Liver (tissue), 9 donors: ENCODE results near the gene NXPH3. TPM values are rescaled to one million over a fixed set of nuclear protein-coding genes. Genes with fewer than 3 reads are reported as not detected.

Experiments used
- DNase-seq: peaks from one replicate; pipeline ENCODE4 v3.0.0-alpha.2; 2017; ENCODE audit warnings: low spot score
- H3K27ac ChIP-seq, 2 donors: one replicate each; pipeline ENCODE4 v1.7.0; 2013; ENCODE audit warnings: inconsistent platforms in 2 of 2, low read length in 2 of 2, control low read depth in 1 of 2, low read depth in 1 of 2, mild to moderate bottlenecking in 1 of 2
- H3K27me3 ChIP-seq, 4 donors: one replicate each; pipeline versions ENCODE4 v1.6.1 to v1.7.0; 2013; ENCODE audit warnings: low read length in 3 of 4, inconsistent platforms in 1 of 4, mild to moderate bottlenecking in 1 of 4, moderate library complexity in 1 of 4; ENCODE audit not compliant: control insufficient read depth in 4 of 4, insufficient read depth in 4 of 4
- H3K36me3 ChIP-seq, 4 donors: one replicate each; pipeline versions ENCODE4 v1.6.1 to v1.7.0; 2013; ENCODE audit warnings: low read length in 3 of 4, mild to moderate bottlenecking in 3 of 4, low read depth in 1 of 4, moderate library complexity in 1 of 4; ENCODE audit not compliant: control insufficient read depth in 4 of 4, insufficient read depth in 3 of 4
- H3K4me1 ChIP-seq, 4 donors: one replicate each; pipeline versions ENCODE4 v1.6.1 to v1.7.0; 2013; ENCODE audit warnings: low read length in 3 of 4, mild to moderate bottlenecking in 3 of 4, moderate library complexity in 1 of 4; ENCODE audit not compliant: control insufficient read depth in 4 of 4, insufficient read depth in 4 of 4
- H3K4me3 ChIP-seq, 3 donors: one replicate each; pipeline versions ENCODE4 v1.6.1 to v1.7.0; 2013; ENCODE audit warnings: low read length in 3 of 3, control low read depth in 1 of 3, low read depth in 1 of 3, mild to moderate bottlenecking in 1 of 3
- H3K9ac ChIP-seq, 2 donors: one replicate each; pipeline ENCODE4 v1.7.0; 2013; ENCODE audit warnings: low read length in 2 of 2, mild to moderate bottlenecking in 2 of 2, moderate library complexity in 2 of 2, control low read depth in 1 of 2, low read depth in 1 of 2
- H3K9me3 ChIP-seq, 4 donors: one replicate each; pipeline versions ENCODE4 v1.6.1 to v1.7.0; 2013; ENCODE audit warnings: low read length in 3 of 4; ENCODE audit not compliant: control insufficient read depth in 4 of 4
- ATF3 ChIP-seq: IDR thresholded peaks from 2 replicates; pipeline ENCODE4 v1.6.1; 2016; ENCODE audit warnings: antibody characterized with exemption
- CTCF ChIP-seq: fragments of 150-350 bp; IDR thresholded peaks from 2 replicates; pipeline ENCODE4 v1.5.1; 2017; ENCODE audit warnings: improper control_type of control experiment, low read depth, low read length; ENCODE audit not compliant: missing input control
- EGR1 ChIP-seq, 2 donors: IDR thresholded peaks; 2 replicates each; pipeline ENCODE4 v1.6.1; 2016 to 2018; ENCODE audit warnings: antibody characterized with exemption in 2 of 2, low read depth in 2 of 2
- FOXA1 ChIP-seq: IDR thresholded peaks from 2 replicates; pipeline ENCODE4 v1.6.1; 2016; ENCODE audit warnings: antibody characterized with exemption
- FOXA2 ChIP-seq: IDR thresholded peaks from 2 replicates; pipeline ENCODE4 v1.6.1; 2016; ENCODE audit warnings: antibody characterized with exemption
- GABPA ChIP-seq, 2 donors: IDR thresholded peaks in 1 of 2; conservative IDR thresholded peaks in 1 of 2; 2 replicates each; pipeline ENCODE4 v1.6.1; 2016; ENCODE audit warnings: antibody characterized with exemption in 2 of 2, mild to moderate bottlenecking in 1 of 2, moderate library complexity in 1 of 2
- HNF4A ChIP-seq, 2 donors: conservative IDR thresholded peaks; 2 replicates each; pipeline ENCODE4 v1.6.1; 2016; ENCODE audit warnings: antibody characterized with exemption in 2 of 2, mild to moderate bottlenecking in 2 of 2
- HNF4G ChIP-seq: IDR thresholded peaks from 2 replicates; pipeline ENCODE4 v1.6.1; 2016; ENCODE audit warnings: antibody characterized with exemption
- JUND ChIP-seq, 2 donors: IDR thresholded peaks; 2 replicates each; pipeline ENCODE4 v1.6.1; 2016; ENCODE audit warnings: antibody characterized with exemption in 2 of 2
- MAX ChIP-seq: IDR thresholded peaks from 2 replicates; pipeline ENCODE4 v1.6.1; 2016; ENCODE audit warnings: antibody characterized with exemption
- NR2F2 ChIP-seq: IDR thresholded peaks from 2 replicates; pipeline ENCODE4 v1.6.1; 2016; ENCODE audit warnings: antibody characterized with exemption
- RAD21 ChIP-seq, 2 donors: IDR thresholded peaks; 2 replicates each; pipeline ENCODE4 v1.6.1; 2016; ENCODE audit warnings: antibody characterized with exemption in 2 of 2, mild to moderate bottlenecking in 2 of 2
- RXRA ChIP-seq, 2 donors: IDR thresholded peaks; 2 replicates each; pipeline ENCODE4 v1.6.1; 2017 to 2018; ENCODE audit warnings: antibody characterized with exemption in 2 of 2, mild to moderate bottlenecking in 1 of 2
- SP1 ChIP-seq: IDR thresholded peaks from 2 replicates; pipeline ENCODE4 v1.6.1; 2018; ENCODE audit warnings: antibody characterized with exemption, mild to moderate bottlenecking
- TAF1 ChIP-seq: conservative IDR thresholded peaks from 2 replicates; pipeline ENCODE4 v1.6.1; 2016; ENCODE audit warnings: antibody characterized with exemption, mild to moderate bottlenecking
- ZBTB33 ChIP-seq: IDR thresholded peaks from 2 replicates; pipeline ENCODE4 v1.6.1; 2016; ENCODE audit warnings: antibody characterized with exemption
- WGBS: extraction: QIAGEN DNeasy Blood & Tissue Kit; methylation state at CpG from one replicate; pipeline ENCODE4 v1.1.7; 2013; 5-methylcytosine and 5-hydroxymethylcytosine counted together
- polyA plus RNA-seq, 2 donors: library from polyadenylated mRNA; stranded (reverse) in 1 of 2; unstranded in 1 of 2; fragments of 200-250 nt in 1 of 2; fragments of >200 nt in 1 of 2; fragmentation: Nextera tagmentation in 1 of 2; extraction: Ambion mirVana in 1 of 2; gene quantifications; one replicate each; pipeline versions ENCODE4 v1.2.1 to v1.2.3, GENCODE V29; 2013 to 2015
- total RNA-seq, 2 donors: library from RNA; depleted of rRNA; stranded (reverse); fragments of >200 nt; gene quantifications; one replicate each; pipeline ENCODE4 v1.2.3, GENCODE V29; 2014
- donor health status: healthy.
- donor health status: healthy.
- donor health status: healthy.
- donor health status: healthy.
- donor health status: healthy.

Gene NXPH3
- total and polyA plus RNA-seq, 4 donors = 0.17 to 0.22 TPM; not detected in 2

- no peak for DNase-seq
Observed at GRCh38 chr17:49618028-49618611, 42.4 kb downstream of the NXPH3 start.

GRCh38 chr17:49621420-49621819 lies 45.7 kb downstream of the NXPH3 start:
- no peaks in the 10 kb centered on the region for H3K4me1 ChIP-seq
- no peak overlapping the region for H3K4me3 ChIP-seq
- no peak for DNase-seq
- TF ChIP-seq CTCF (no peak), ATF3 (no peak), FOXA1 (no peak), SP1 (no peak), NR2F2 (no peak), EGR1 (IDR thresholded peaks at IDR 0.05; ENCODE audit: low read depth in 2 of 2) (no peak), TAF1 (no peak), ZBTB33 (no peak), HNF4G (no peak), GABPA (IDR thresholded peaks at IDR 0.05 in 1 of 2, conservative IDR thresholded peaks at IDR 0.05 in 1 of 2) (no peak)
- no peaks in the 10 kb centered on the region for H3K9me3 ChIP-seq
- no peak overlapping the region for H3K27ac ChIP-seq
- peaks cover 6 to 36% (median 29%) of the 10 kb centered on the region in 4 donors for H3K36me3 ChIP-seq
- H3K9ac ChIP-seq = no peak overlapping the region
- H3K27me3 ChIP-seq = no peaks in the 10 kb centered on the region

More at GRCh38 chr17:49618028-49618611, 42.4 kb downstream of the NXPH3 start:
- Histone ChIP-seq H3K36me3 (peaks cover 4 to 41% (median 32%) of the 10 kb centered on the region in 4 donors), H3K4me1 (peaks cover 0 to 4% (median 2%) of the 10 kb centered on the region in 4 donors), H3K27ac (no peak overlapping the region), H3K9ac (no peak overlapping the region), H3K4me3 (no peak overlapping the region), H3K9me3 (no peaks in the 10 kb centered on the region), H3K27me3 (no peaks in the 10 kb centered on the region)
- WGBS = 88% methylated on average over 3 of the region's 3 CpGs
- TF ChIP-seq FOXA2 = no peak
- no peak for TF ChIP-seq HNF4A (conservative IDR thresholded peaks at IDR 0.05)
- no peak for TF ChIP-seq GABPA (IDR thresholded peaks at IDR 0.05 in 1 of 2, conservative IDR thresholded peaks at IDR 0.05 in 1 of 2)
- TF ChIP-seq EGR1 (IDR thresholded peaks at IDR 0.05; ENCODE audit: low read depth in 2 of 2) = no peak
- no peak for TF ChIP-seq NR2F2
- TF ChIP-seq CTCF = no peak
- TF ChIP-seq RAD21 (IDR thresholded peaks at IDR 0.05) = no peak
- no peak for TF ChIP-seq ZBTB33
- TF ChIP-seq SP1 = no peak
- TF ChIP-seq MAX = no peak
- TF ChIP-seq HNF4G = no peak
- TF ChIP-seq JUND (IDR thresholded peaks at IDR 0.05) = no peak
- TF ChIP-seq RXRA (IDR thresholded peaks at IDR 0.05) = no peak
- no peak for TF ChIP-seq TAF1
